K562 (cell line): ENCODE results near the gene TLX2. TPM values are rescaled to one million over a fixed set of nuclear protein-coding genes. Genes with fewer than 3 reads are reported as not detected.

Experiments
- BRCA1 ChIP-seq, 2 experiments: fragments of 450-650 bp in 1 of 2; sonication (generic) in 1 of 2; formaldehyde crosslinking in 1 of 2; IDR thresholded peaks; 2 replicates each; pipeline versions ENCODE4 v1.5.0 to v1.6.1; 2017 to 2020; ENCODE audit warnings: mild to moderate bottlenecking in 1 of 2, missing genetic modification reagents in 1 of 2
- ESRRA ChIP-seq: fragments of 450-650 bp; IDR thresholded peaks from 2 replicates; pipeline ENCODE4 v1.6.1; 2014; ENCODE audit warnings: low read depth, mild to moderate bottlenecking, moderate library complexity, borderline replicate concordance
- ETS2 ChIP-seq: IDR thresholded peaks from 2 replicates; pipeline ENCODE4 v1.6.1; 2016; ENCODE audit warnings: borderline replicate concordance, missing genetic modification characterization, mild to moderate bottlenecking, moderate library complexity, missing compliant biosample characterization; ENCODE audit not compliant: poor library complexity, severe bottlenecking
- HLTF ChIP-seq: fragments of 450-650 bp; IDR thresholded peaks from 2 replicates; pipeline ENCODE4 v1.6.1; 2016
- HMGN3 ChIP-seq: IDR thresholded peaks from 2 replicates; pipeline ENCODE4 v1.6.1; 2011; ENCODE audit warnings: borderline replicate concordance, low read depth, mild to moderate bottlenecking, mixed read lengths, low read length; ENCODE audit not compliant: insufficient read length; ENCODE audit errors: extremely low read depth
- HNRNPL ChIP-seq: fragments of 200-400 bp; formaldehyde crosslinking; IDR thresholded peaks from 2 replicates; pipeline ENCODE4 v1.6.1; 2017; ENCODE audit warnings: low read depth, mild to moderate bottlenecking, low read length
- HNRNPUL1 ChIP-seq: fragments of 200-400 bp; formaldehyde crosslinking; IDR thresholded peaks from 2 replicates; pipeline ENCODE4 v1.6.1; 2017; ENCODE audit warnings: low read length
- IFI16 ChIP-seq: fragments of 250-450 bp; sonication (Bioruptor Pico); IDR thresholded peaks from 2 replicates; pipeline ENCODE4 v2.1.2; 2022; ENCODE audit warnings: mild to moderate bottlenecking, inconsistent platforms
- KAT8 ChIP-seq: fragments of 450-650 bp; IDR thresholded peaks from 2 replicates; pipeline ENCODE4 v1.6.1; 2016; ENCODE audit warnings: low read depth, mild to moderate bottlenecking
- MBD2 ChIP-seq: sonication (generic); IDR thresholded peaks from 2 replicates; pipeline ENCODE4 v1.6.1; 2016; ENCODE audit warnings: low read depth, borderline replicate concordance
- PHB ChIP-seq: fragments of 250-450 bp; sonication (Bioruptor Pico); IDR thresholded peaks from 2 replicates; pipeline ENCODE4 v1.5.0; 2021
- PRMT5 ChIP-seq: sonication (generic); formaldehyde crosslinking; IDR thresholded peaks from 2 replicates; pipeline ENCODE4 v1.5.0; 2020; ENCODE audit warnings: missing genetic modification reagents
- XRCC4 ChIP-seq: IDR thresholded peaks from one replicate; pipeline ENCODE4 v1.6.1; 2011; ENCODE audit not compliant: insufficient read depth, insufficient read length; ENCODE audit errors: extremely low read depth
- ZNF212 ChIP-seq: fragments of 450-650 bp; formaldehyde crosslinking; IDR thresholded peaks from 2 replicates; pipeline ENCODE4 v1.4.0; 2020; ENCODE audit warnings: mild to moderate bottlenecking
- polyA plus RNA-seq, 8 experiments: library from polyadenylated mRNA; depleted of rRNA in 4 of 8; stranded (reverse) in 5 of 8; unstranded in 3 of 8; fragments of >200 nt; fragmentation: Nextera tagmentation in 2 of 8; fragmentation: Illumina TruSeq in 1 of 8; extraction: Ambion mirVana in 2 of 8; extraction: Trizol in 1 of 8; gene quantifications; 2 replicates each; pipeline versions ENCODE4 v1.2.1 to v1.2.3, GENCODE V29; 2011 to 2014; ENCODE audit warnings: inconsistent platforms in 1 of 8, missing spikeins in 1 of 8
- total RNA-seq, 7 experiments: library from RNA; depleted of rRNA in 6 of 7; stranded (reverse); fragments of >200 nt in 6 of 7; fragmentation: Illumina TruSeq in 2 of 7; extraction: Trizol in 2 of 7; gene quantifications; 2 replicates each; pipeline versions ENCODE4 v1.2.1 to v1.2.3, GENCODE V29; 2011 to 2021; ENCODE audit warnings: low replicate concordance in 1 of 7
- TF ChIP-seq, protein P1 (sequence below): fragments of 450-650 bp; formaldehyde crosslinking; conservative IDR thresholded peaks from 2 replicates; pipeline ENCODE4 v1.4.0; 2022; ENCODE audit warnings: mild to moderate bottlenecking, missing genetic modification characterization
- TF ChIP-seq, protein P2 (sequence below): fragments of 250-450 bp; sonication (Bioruptor Pico); IDR thresholded peaks from 2 replicates; pipeline ENCODE4 v1.5.0; 2021; ENCODE audit warnings: mild to moderate bottlenecking, moderate library complexity
- TF ChIP-seq, protein P3 (sequence below): fragments of 150-350 bp; IDR thresholded peaks from 2 replicates; pipeline ENCODE4 v1.6.1; 2014; ENCODE audit warnings: low read depth, mild to moderate bottlenecking, low read length, borderline replicate concordance
- TF ChIP-seq, protein P4 (sequence below): sonication (generic); IDR thresholded peaks from 2 replicates; pipeline ENCODE4 v1.6.1; 2016

Gene TLX2
- total and polyA plus RNA-seq, 9 of the 15 experiments (the other 6 are each of a cell fraction or from before 2014, with no cell fraction given): not detected

DNA sequence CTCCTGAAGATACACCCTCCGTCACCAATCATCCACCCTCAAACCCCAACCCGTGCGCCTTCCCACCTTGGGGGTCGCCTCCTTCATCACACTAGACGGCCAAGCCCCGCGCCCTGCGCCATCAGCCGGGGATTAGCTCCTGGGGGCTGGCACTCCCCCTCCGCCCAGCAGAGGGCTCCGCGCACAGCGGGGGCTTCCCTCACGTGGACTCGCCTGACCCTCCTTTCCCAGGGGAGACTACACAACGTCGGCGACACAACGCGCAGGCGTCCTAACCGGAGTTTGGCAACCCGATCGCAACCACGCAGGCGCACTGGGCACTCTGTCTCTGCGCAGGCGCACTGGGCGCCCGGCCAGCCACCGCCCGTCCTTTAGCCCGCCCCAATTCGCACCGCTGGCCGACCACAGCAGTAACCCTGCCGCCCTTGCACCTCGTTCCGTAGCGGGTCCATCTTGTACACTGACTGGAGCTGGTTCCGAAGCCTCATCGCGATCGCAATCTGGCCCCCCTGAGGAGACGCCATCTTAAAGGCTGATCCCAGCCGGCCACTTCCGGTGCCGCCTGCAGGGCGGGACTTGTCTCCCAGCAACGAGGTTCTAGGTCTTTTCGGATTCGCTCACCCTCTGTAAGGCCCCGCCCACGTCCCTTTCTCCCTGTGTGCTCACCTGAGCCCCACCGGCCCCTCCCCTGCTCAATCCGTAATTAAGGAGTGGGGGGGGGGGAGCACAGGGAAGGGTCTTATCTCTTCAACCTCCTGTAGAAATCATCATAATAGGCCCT, 6.9 kb upstream of the TLX2 start, which contains the start of gene PCGF1 (continued):
- no peak for TF ChIP-seq ETS2 (tag)
- TF ChIP-seq ZNF212 (CRISPR knock-in tag): no peak
- TF ChIP-seq KAT8: no peak
- TF ChIP-seq ESRRA: peak; percentile 27; the same call in 1 of the 2 replicates
- TF ChIP-seq HLTF: 0 out of 2 replicates have a peak, but pooled peaks have one; percentile 50
- TF ChIP-seq, protein P1, sequence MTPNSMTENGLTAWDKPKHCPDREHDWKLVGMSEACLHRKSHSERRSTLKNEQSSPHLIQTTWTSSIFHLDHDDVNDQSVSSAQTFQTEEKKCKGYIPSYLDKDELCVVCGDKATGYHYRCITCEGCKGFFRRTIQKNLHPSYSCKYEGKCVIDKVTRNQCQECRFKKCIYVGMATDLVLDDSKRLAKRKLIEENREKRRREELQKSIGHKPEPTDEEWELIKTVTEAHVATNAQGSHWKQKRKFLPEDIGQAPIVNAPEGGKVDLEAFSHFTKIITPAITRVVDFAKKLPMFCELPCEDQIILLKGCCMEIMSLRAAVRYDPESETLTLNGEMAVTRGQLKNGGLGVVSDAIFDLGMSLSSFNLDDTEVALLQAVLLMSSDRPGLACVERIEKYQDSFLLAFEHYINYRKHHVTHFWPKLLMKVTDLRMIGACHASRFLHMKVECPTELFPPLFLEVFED (CRISPR knock-in tag): peak; percentile 72; the same call in 1 of the 2 replicates
- TF ChIP-seq, protein P2, sequence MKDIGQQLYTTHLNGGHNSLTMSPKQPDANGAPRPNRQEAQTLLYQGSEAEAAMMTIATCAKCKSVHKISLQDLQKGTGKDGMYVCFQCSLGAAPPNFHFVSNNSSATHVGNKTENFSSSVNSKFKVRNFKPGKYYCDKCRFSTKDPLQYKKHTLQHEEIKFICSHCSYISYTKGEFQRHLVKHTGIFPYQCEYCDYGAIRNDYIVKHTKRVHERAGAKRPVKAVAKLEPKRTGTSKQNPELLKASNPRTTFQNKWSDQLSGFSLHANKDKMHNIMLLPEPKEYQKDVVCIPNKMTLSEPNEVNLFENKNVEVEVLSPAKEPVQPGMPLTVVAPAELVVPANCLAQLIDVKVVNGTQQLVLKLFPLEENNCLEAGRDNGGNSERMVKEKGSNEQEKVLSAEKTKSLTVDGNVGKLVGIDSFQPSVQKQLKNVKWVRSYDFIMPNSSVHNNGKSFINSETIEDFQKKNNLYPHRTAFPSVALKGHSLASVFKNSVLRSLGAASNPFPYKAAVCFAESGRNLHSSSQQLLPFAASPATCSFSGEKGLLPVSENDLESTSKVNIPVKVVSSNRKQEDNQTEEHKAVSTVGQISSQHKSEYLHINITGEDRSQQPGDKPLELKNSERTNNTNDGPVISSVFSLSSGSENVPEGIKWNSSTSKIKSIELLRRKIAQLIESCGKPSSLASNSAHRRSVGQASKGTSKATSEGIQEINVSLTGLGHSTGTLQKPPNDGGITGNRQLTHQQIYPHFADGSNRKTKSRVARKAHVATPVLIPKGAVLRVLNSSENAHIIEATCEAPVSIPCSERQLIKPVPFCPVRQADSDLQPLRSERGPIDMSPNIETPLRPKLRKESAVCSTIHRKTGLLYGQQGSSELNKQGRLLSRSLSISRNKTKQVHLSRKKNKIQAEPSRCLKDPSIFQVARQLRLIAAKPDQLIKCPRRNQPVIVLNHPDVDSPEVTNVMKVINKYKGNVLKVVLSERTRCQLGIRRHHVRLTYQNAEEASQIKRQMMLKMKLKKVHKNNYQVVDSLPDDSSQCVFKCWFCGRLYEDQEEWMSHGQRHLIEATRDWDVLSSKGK (CRISPR knock-in tag): no peak
- TF ChIP-seq PRMT5: no peak
- TF ChIP-seq, protein P3, sequence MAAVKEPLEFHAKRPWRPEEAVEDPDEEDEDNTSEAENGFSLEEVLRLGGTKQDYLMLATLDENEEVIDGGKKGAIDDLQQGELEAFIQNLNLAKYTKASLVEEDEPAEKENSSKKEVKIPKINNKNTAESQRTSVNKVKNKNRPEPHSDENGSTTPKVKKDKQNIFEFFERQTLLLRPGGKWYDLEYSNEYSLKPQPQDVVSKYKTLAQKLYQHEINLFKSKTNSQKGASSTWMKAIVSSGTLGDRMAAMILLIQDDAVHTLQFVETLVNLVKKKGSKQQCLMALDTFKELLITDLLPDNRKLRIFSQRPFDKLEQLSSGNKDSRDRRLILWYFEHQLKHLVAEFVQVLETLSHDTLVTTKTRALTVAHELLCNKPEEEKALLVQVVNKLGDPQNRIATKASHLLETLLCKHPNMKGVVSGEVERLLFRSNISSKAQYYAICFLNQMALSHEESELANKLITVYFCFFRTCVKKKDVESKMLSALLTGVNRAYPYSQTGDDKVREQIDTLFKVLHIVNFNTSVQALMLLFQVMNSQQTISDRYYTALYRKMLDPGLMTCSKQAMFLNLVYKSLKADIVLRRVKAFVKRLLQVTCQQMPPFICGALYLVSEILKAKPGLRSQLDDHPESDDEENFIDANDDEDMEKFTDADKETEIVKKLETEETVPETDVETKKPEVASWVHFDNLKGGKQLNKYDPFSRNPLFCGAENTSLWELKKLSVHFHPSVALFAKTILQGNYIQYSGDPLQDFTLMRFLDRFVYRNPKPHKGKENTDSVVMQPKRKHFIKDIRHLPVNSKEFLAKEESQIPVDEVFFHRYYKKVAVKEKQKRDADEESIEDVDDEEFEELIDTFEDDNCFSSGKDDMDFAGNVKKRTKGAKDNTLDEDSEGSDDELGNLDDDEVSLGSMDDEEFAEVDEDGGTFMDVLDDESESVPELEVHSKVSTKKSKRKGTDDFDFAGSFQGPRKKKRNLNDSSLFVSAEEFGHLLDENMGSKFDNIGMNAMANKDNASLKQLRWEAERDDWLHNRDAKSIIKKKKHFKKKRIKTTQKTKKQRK: no peak
- TF ChIP-seq HNRNPL: no peak
- TF ChIP-seq BRCA1 (IDR thresholded peaks at IDR 0.05): no peak
- TF ChIP-seq BRCA1 (CRISPR knock-in tag; IDR thresholded peaks at IDR 0.05): 0 out of 2 replicates have a peak, but pooled peaks have one; percentile 5
- no peak for TF ChIP-seq IFI16 (CRISPR knock-in tag)
- TF ChIP-seq HNRNPUL1: no peak
- peak; percentile 67; the same call in 1 of the 2 replicates for TF ChIP-seq PHB (CRISPR knock-in tag)
- TF ChIP-seq MBD2: peak; percentile 48; the same call in 1 of the 2 replicates
- TF ChIP-seq, protein P4, sequence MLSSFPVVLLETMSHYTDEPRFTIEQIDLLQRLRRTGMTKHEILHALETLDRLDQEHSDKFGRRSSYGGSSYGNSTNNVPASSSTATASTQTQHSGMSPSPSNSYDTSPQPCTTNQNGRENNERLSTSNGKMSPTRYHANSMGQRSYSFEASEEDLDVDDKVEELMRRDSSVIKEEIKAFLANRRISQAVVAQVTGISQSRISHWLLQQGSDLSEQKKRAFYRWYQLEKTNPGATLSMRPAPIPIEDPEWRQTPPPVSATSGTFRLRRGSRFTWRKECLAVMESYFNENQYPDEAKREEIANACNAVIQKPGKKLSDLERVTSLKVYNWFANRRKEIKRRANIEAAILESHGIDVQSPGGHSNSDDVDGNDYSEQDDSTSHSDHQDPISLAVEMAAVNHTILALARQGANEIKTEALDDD: peak; percentile 4; the same call in 1 of the 2 replicates
- TF ChIP-seq XRCC4: no peak
- peak; percentile 83 for TF ChIP-seq HMGN3
